ENCODE data around the gene PSMG4.

Gene PSMG4

DNA sequence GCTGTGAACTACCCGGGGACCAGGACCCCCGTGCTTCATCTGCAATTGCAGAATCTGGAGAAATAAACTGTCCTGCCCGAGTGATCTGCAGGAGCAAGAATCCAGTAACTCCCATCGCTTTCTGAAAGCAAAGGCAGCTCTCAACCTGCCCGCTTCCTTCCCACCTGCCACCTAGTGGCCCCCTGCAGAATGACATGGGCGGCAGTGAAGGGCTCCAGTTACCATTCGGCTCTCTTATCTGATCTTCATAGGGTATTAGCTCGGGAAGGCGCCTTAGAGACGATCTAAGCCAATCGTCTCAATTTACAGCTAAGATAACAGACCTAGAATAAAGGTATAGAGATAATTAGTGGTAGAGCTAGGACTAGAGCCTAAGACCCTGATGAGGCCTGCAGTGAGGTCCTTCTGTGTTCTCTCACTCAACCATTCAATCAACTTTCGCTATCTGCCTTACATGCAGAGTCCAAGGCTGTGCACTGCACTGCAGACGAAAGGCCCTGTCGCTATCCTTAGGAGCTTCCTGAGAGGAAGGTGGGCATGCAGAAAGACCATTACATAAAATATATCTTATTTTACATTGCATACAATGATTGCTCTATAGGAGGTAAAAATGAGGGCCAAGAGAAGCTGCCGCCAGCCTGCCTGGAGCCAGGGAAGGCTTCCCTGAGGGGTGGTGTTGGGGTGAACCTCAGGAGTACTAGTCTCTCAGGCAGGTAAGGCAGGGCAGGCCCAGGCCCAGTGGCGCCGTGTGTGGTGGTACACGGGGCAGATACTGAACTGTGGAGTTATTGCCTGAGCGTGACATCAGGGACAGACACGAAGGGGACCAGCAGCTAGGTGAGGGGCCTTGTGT is 7.1 kb upstream of the PSMG4 start:
- Histone ChIP-seq H3K9me3 (ENCODE audit: control insufficient read depth, low read length) (no peaks in the 10 kb centered on the region), H3K27ac (ENCODE audit: insufficient read depth, low read depth, low read length, poor library complexity, severe bottlenecking) (no peak overlapping the region), H3K4me1 (ENCODE audit: control insufficient read depth, insufficient read depth, low read length) (peaks cover 44% of the 10 kb centered on the region), H3K27me3 (ENCODE audit: control insufficient read depth, insufficient read depth, low read length, poor library complexity, severe bottlenecking) (no peaks in the 10 kb centered on the region), H3K36me3 (ENCODE audit: control insufficient read depth, insufficient read depth, low read length) (no peaks in the 10 kb centered on the region), H3K4me3 (ENCODE audit: insufficient read depth, low read depth, low read length) (no peak overlapping the region)
- WGBS, 2 experiments: 38 to 44% methylated on average over 18 to 20 of the region's 20 CpGs

DNA sequence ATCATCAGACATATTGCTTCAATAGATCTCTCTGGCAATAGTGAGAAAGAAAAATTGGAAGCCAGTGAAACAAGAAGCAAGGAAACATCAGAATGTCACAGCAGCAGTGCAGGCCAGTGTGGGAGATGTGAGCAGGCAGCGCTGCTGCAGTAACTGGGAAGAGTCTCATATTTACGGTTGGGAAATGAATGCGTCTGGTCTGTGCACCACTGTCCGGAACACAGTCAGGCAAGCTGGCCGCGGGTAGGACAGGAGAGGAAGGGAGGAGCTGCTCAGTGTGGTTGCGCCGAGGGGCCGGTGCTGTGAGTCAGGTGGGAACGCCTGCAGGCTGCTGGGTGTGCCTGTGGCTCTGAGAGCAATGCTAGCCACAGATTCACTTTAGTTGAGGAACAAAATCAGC is 6.4 kb upstream of the PSMG4 start:
- Histone ChIP-seq H3K4me3 (ENCODE audit: insufficient read depth, low read depth, low read length) (no peak overlapping the region), H3K27ac (ENCODE audit: insufficient read depth, low read depth, low read length, poor library complexity, severe bottlenecking) (no peak overlapping the region), H3K9me3 (ENCODE audit: control insufficient read depth, low read length) (no peaks in the 10 kb centered on the region), H3K4me1 (ENCODE audit: control insufficient read depth, insufficient read depth, low read length) (peaks cover 40% of the 10 kb centered on the region), H3K36me3 (ENCODE audit: control insufficient read depth, insufficient read depth, low read length) (no peaks in the 10 kb centered on the region), H3K27me3 (ENCODE audit: control insufficient read depth, insufficient read depth, low read length, poor library complexity, severe bottlenecking) (no peaks in the 10 kb centered on the region)
- WGBS, 2 experiments: 92% methylated on average over 10 of the region's 10 CpGs

DNA sequence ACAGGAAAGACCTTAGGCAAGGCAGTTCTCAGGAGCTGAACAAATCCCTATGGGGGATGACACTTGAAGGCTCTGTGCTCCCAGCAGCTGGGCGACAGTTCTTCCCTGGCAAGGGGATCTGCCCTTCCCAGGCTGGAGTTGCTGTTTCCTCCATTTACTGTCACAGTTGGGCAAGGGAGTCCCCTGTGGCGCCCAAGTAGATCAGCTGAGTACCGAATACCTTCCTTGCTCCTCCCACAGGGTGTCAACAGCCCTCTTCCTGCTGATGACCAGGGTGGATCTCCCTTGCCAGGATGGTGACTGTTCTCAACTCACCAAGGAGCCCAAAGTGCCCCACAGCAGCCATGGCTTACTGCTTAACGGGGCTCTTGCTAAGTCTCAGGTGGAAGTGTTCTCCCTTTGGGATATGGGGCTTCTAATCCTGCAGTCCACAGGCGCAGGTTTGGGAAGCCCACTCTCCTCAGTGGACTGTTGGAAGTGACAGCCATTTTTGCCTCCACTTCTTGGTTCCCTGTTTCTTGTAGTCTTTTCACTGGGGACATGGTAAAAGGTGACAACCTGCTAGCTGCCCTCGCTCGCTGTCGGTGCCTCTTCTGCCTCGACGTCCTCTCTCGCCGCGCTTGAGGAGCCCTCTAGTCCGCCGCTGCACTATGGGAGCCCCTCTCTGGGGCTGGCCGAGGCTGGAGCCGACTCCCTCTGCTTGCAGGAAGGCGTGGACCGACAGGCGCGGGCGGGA is 5.7 kb upstream of the PSMG4 start:
- no peaks in the 10 kb centered on the region for H3K9me3 ChIP-seq (ENCODE audit: control insufficient read depth, low read length)
- no peaks in the 10 kb centered on the region for H3K36me3 ChIP-seq (ENCODE audit: control insufficient read depth, insufficient read depth, low read length)
- H3K4me1 ChIP-seq (ENCODE audit: control insufficient read depth, insufficient read depth, low read length): peaks cover 33% of the 10 kb centered on the region
- H3K27me3 ChIP-seq (ENCODE audit: control insufficient read depth, insufficient read depth, low read length, poor library complexity, severe bottlenecking): no peaks in the 10 kb centered on the region
- no peak overlapping the region for H3K4me3 ChIP-seq (ENCODE audit: insufficient read depth, low read depth, low read length)
- WGBS, 2 experiments: 95% methylated on average over 22 of the region's 22 CpGs
- H3K27ac ChIP-seq (ENCODE audit: insufficient read depth, low read depth, low read length, poor library complexity, severe bottlenecking): no peak overlapping the region

DNA sequence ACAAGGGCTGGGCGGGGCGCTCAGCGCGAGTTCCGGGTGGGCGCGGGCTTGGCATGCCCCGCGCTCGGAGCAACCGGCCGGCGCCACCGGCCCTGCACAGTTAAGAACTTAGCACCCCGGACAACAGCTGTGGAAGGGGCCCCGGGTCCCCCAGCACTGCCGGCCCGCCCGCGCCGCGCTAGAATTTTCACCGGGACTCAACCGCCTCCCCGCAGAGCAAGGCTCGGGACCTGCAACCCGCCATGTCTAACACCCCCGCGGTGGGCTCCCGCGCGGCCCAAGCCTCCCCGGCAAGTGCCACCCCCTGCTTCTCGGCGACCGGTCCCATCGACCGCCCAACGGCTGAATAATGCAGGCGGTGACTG is 5.2 kb upstream of the PSMG4 start:
- Histone ChIP-seq H3K27me3 (ENCODE audit: control insufficient read depth, insufficient read depth, low read length, poor library complexity, severe bottlenecking) (no peaks in the 10 kb centered on the region), H3K27ac (ENCODE audit: insufficient read depth, low read depth, low read length, poor library complexity, severe bottlenecking) (no peak overlapping the region), H3K4me1 (ENCODE audit: control insufficient read depth, insufficient read depth, low read length) (peaks cover 28% of the 10 kb centered on the region), H3K9me3 (ENCODE audit: control insufficient read depth, low read length) (no peaks in the 10 kb centered on the region), H3K36me3 (ENCODE audit: control insufficient read depth, insufficient read depth, low read length) (no peaks in the 10 kb centered on the region), H3K4me3 (ENCODE audit: insufficient read depth, low read depth, low read length) (no peak overlapping the region)
- WGBS, 2 experiments: 96 to 97% methylated on average over 40 of the region's 40 CpGs

DNA sequence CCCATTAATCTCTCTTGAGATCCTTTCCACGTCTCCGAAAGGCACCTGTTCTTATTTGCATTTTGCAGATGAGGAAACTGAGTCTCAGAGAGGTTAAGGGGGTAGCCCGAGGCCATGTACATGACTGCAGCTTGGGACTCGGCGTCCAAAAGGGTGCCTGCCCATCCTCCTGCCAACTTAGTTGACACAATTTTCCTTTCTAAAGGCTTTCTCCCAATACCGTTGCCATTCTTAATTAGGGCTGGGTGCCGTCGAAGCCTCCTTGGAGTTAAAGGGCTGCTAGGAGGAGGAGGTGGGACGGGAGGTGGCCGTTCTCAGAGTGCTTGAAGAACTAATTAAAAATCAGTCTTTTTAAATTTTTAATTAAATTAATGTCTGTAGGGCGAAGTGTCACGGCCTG is 546 bp upstream of the PSMG4 start:
- Histone ChIP-seq H3K4me3 (ENCODE audit: insufficient read depth, low read depth, low read length) (peak overlapping the region; percentile 8), H3K36me3 (ENCODE audit: control insufficient read depth, insufficient read depth, low read length) (no peaks in the 10 kb centered on the region), H3K27ac (ENCODE audit: insufficient read depth, low read depth, low read length, poor library complexity, severe bottlenecking) (no peak overlapping the region), H3K27me3 (ENCODE audit: control insufficient read depth, insufficient read depth, low read length, poor library complexity, severe bottlenecking) (no peaks in the 10 kb centered on the region), H3K9me3 (ENCODE audit: control insufficient read depth, low read length) (no peaks in the 10 kb centered on the region), H3K4me1 (ENCODE audit: control insufficient read depth, insufficient read depth, low read length) (peaks cover 10% of the 10 kb centered on the region)
- 72 to 73% methylated on average over 9 to 12 of the region's 12 CpGs for WGBS, 2 experiments

DNA sequence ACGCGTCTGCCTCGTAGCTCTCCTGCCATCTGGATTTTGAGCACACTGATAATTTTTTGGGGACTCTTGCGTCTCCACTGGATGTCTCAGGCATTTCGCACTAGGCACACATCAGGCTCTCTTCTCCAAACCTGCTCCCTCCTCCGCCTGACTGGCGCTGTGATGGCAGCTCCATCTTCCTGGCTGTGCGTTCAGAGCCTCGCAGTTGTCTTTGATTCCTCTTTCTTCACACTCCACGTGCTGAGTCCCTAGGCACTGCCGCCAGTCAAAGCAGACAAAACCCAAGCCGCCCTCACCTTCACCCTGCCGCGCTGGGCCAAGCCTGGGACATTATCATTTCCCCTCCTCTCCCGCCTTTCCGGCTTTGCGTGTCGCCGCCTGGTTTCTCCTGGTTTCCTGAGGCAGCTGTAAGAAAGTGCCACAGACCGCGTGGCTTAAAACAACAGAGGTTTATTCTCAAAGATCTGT is 778 bp downstream of the PSMG4 start:
- 0 to 1% methylated on average over 21 of the region's 21 CpGs for WGBS, 2 experiments
- peaks cover 7% of the 10 kb centered on the region for H3K36me3 ChIP-seq (ENCODE audit: control insufficient read depth, insufficient read depth, low read length)
- H3K27ac ChIP-seq (ENCODE audit: insufficient read depth, low read depth, low read length, poor library complexity, severe bottlenecking): no peak overlapping the region

DNA sequence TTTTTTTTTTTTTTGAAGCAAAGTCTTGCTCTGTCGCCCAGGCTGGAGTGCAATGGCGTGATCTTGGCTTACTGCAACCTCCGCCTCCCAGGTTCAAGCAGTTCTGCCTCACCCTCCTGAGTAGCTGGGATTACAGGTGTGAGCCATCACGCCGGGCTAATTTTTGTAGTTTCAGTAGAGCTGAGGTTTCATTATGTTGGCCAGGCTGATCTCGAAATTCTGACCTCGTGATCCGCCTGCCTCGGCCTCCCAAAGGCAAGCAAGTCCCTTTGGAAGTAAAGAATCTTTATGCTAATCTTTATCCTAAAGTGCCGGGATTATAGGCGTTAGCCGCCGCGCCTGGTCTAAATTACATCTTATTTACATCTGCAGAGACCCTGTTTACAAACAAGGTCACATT is 1.5 kb downstream of the PSMG4 start:
- H3K36me3 ChIP-seq (ENCODE audit: control insufficient read depth, insufficient read depth, low read length): peaks cover 7% of the 10 kb centered on the region
- WGBS, 2 experiments: 75 to 76% methylated on average over 14 of the region's 14 CpGs
- H3K27ac ChIP-seq (ENCODE audit: insufficient read depth, low read depth, low read length, poor library complexity, severe bottlenecking): no peak overlapping the region
- H3K4me3 ChIP-seq (ENCODE audit: insufficient read depth, low read depth, low read length): no peak overlapping the region
- no peaks in the 10 kb centered on the region for H3K27me3 ChIP-seq (ENCODE audit: control insufficient read depth, insufficient read depth, low read length, poor library complexity, severe bottlenecking)
- no peaks in the 10 kb centered on the region for H3K9me3 ChIP-seq (ENCODE audit: control insufficient read depth, low read length)
- peaks cover 10% of the 10 kb centered on the region for H3K4me1 ChIP-seq (ENCODE audit: control insufficient read depth, insufficient read depth, low read length)

More for the DNA sequence above, 778 bp downstream of the PSMG4 start:
- Histone ChIP-seq H3K27me3 (ENCODE audit: control insufficient read depth, insufficient read depth, low read length, poor library complexity, severe bottlenecking) (no peaks in the 10 kb centered on the region), H3K4me1 (ENCODE audit: control insufficient read depth, insufficient read depth, low read length) (peaks cover 10% of the 10 kb centered on the region), H3K9me3 (ENCODE audit: control insufficient read depth, low read length) (no peaks in the 10 kb centered on the region), H3K4me3 (ENCODE audit: insufficient read depth, low read depth, low read length) (peak overlapping the region; percentile 81)

DNA sequence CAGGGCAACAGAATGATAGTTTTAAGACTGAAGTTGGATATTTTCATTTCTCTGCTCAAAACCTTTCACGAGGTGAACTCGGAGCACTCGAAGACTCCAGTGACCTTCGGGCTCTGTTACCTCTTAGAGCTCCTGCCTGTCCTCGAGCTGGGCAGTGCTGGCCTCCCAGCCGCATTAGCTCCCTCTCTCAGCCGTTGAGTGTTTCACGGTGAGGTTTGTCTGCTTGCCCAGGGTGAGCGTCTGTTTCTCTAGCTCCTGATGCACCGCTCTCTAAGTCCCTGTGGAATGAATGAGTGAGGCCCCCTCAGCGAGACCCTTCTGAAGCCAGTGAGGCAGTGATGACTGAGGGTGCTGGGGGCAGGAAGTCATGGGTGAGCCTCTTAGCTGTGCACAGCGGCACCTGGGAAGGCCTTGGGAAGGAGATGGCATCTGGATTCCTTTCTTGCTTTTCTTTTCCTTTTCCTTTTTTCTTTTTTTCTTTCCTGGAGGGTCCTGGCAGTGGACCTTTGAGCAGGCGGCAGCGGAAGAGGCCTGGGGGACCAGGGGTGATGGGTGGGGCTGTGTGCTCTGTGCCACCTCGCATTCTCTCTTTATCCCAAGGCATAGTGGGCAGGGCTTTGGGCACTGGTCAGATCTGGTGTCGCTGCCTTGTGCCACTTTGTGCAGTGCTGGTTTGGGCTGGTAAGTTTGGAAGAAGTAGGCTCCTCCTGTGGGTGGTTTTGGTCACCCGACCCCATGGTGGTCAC is 2.2 kb downstream of the PSMG4 start:
- no peaks in the 10 kb centered on the region for H3K27me3 ChIP-seq (ENCODE audit: control insufficient read depth, insufficient read depth, low read length, poor library complexity, severe bottlenecking)
- no peaks in the 10 kb centered on the region for H3K9me3 ChIP-seq (ENCODE audit: control insufficient read depth, low read length)
- peaks cover 7% of the 10 kb centered on the region for H3K36me3 ChIP-seq (ENCODE audit: control insufficient read depth, insufficient read depth, low read length)
- H3K4me1 ChIP-seq (ENCODE audit: control insufficient read depth, insufficient read depth, low read length): peaks cover 10% of the 10 kb centered on the region
- 73 to 76% methylated on average over 17 of the region's 17 CpGs for WGBS, 2 experiments
- H3K4me3 ChIP-seq (ENCODE audit: insufficient read depth, low read depth, low read length): no peak overlapping the region
- H3K27ac ChIP-seq (ENCODE audit: insufficient read depth, low read depth, low read length, poor library complexity, severe bottlenecking): no peak overlapping the region

DNA sequence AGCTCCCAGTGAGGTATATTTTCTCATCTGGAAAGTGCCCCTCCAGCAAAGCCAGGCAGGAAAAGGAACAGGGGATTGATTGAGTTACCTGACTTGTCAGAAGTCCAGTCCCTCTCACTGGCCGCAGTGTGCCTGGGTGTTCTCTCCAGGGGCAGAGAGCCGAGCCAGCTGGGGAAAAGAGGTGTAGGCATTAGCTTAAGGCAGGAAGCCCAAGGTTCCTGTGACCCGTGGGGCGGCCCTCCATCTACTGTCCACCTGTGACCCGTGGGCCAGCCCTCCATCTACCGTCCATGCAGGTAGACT is 2.7 kb downstream of the PSMG4 start:
- Histone ChIP-seq H3K4me1 (ENCODE audit: control insufficient read depth, insufficient read depth, low read length) (peaks cover 10% of the 10 kb centered on the region), H3K9me3 (ENCODE audit: control insufficient read depth, low read length) (no peaks in the 10 kb centered on the region), H3K27me3 (ENCODE audit: control insufficient read depth, insufficient read depth, low read length, poor library complexity, severe bottlenecking) (no peaks in the 10 kb centered on the region), H3K4me3 (ENCODE audit: insufficient read depth, low read depth, low read length) (no peak overlapping the region), H3K36me3 (ENCODE audit: control insufficient read depth, insufficient read depth, low read length) (peaks cover 7% of the 10 kb centered on the region), H3K27ac (ENCODE audit: insufficient read depth, low read depth, low read length, poor library complexity, severe bottlenecking) (no peak overlapping the region)
- WGBS, 2 experiments: 63 to 65% methylated on average over 6 of the region's 6 CpGs

DNA sequence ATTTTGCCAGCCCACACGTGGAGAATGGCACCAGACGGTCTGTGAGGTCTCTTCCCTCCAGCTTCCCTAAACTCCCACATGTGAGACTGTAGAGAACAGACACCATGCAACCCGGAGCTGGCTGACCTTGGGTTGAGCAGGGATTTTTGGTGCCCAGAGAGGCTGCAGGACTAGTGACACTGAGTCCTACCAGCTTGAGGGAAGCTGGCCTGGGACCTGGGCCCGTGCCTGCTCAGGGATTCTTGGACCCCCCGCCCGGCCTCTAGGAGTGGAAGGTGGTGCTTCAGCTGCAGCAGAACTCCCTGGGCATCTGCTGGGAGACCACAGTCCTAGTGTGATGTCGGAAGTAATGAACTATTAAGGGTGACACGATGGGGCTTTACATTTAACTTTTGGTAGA is 3.2 kb downstream of the PSMG4 start:
- Histone ChIP-seq H3K27me3 (ENCODE audit: control insufficient read depth, insufficient read depth, low read length, poor library complexity, severe bottlenecking) (no peaks in the 10 kb centered on the region), H3K4me1 (ENCODE audit: control insufficient read depth, insufficient read depth, low read length) (peaks cover 10% of the 10 kb centered on the region), H3K36me3 (ENCODE audit: control insufficient read depth, insufficient read depth, low read length) (peaks cover 7% of the 10 kb centered on the region), H3K9me3 (ENCODE audit: control insufficient read depth, low read length) (no peaks in the 10 kb centered on the region), H3K4me3 (ENCODE audit: insufficient read depth, low read depth, low read length) (no peak overlapping the region), H3K27ac (ENCODE audit: insufficient read depth, low read depth, low read length, poor library complexity, severe bottlenecking) (no peak overlapping the region)
- WGBS, 2 experiments: 73 to 74% methylated on average over 8 of the region's 8 CpGs

Measured in ectodermal cell (in vitro differentiated cells).